Astrocyte of the cerebellum (primary cell): ENCODE results near the gene LHPP.

Experiments used
- DNase-seq: peaks from one replicate; pipeline ENCODE4 v3.0.0-alpha.2; 2011; ENCODE audit warnings: low read depth
- H3K4me3 ChIP-seq: 2 replicates; pipeline ENCODE4 v1.5.1; 2011; ENCODE audit warnings: mild to moderate bottlenecking, low read depth, low read length, moderate library complexity
- in situ Hi-C: cut with HindIII; loops from 2 replicates; pipeline ENCODE4 v1.10.0; 2017; ENCODE audit warnings: low sequenced_read_pairs
- TF ChIP-seq, protein P1 (sequence below): IDR thresholded peaks from 2 replicates; pipeline ENCODE4 v1.5.1; 2012; ENCODE audit warnings: low read length, low read depth, moderate library complexity, mild to moderate bottlenecking; ENCODE audit errors: missing control alignments

The LHPP gene

DNA sequence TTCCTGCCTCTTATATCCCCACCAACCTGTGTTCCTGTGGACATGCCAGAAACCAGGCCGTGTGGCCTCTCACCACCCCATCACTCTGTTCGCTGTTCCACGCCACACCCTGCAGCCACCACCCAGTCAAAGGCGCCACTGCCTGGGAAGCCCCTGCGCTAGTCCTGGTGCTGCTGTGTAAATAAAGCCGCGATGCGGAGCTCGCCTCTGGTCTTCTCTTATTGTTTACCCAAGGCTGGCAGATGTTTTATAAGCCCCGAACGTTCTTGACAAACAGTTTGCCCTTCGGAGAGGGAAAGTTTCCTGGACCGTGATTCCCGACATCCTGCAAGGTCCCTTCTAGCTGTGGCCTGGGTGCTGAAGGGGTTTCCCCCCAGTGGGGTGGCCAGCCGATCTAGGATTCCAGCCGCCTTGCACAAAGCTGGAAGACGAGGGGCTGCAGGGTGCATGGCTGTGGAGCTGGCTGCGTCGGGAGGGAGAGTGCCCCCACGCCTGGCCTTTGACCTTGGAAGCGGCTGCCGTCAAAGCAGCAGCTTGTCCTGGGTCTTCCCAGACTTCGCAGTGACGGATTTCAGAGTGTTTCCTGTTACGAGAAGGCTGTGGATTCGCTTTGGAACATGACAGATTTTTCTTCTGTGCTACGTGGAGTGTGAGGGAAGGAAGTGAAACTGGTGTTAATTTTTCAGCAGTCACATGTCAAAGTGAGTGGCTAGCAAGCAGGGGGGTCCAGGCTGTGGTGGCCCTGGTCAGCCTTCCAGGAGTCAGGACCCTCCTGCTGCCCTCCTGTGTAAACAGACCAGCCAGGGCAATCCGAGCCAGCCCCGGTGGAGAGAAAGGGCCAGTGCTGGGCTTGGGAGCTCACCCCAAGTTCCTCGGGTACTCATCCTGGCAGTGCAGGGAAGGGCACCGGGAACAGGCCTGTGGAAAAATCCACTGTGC is 61.6 kb downstream of the LHPP start:
- in situ Hi-C loops: no loop called here
- TF ChIP-seq, protein P1, sequence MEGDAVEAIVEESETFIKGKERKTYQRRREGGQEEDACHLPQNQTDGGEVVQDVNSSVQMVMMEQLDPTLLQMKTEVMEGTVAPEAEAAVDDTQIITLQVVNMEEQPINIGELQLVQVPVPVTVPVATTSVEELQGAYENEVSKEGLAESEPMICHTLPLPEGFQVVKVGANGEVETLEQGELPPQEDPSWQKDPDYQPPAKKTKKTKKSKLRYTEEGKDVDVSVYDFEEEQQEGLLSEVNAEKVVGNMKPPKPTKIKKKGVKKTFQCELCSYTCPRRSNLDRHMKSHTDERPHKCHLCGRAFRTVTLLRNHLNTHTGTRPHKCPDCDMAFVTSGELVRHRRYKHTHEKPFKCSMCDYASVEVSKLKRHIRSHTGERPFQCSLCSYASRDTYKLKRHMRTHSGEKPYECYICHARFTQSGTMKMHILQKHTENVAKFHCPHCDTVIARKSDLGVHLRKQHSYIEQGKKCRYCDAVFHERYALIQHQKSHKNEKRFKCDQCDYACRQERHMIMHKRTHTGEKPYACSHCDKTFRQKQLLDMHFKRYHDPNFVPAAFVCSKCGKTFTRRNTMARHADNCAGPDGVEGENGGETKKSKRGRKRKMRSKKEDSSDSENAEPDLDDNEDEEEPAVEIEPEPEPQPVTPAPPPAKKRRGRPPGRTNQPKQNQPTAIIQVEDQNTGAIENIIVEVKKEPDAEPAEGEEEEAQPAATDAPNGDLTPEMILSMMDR: no peak
- DNase-seq: no peak
- no peak overlapping the region for H3K4me3 ChIP-seq

DNA sequence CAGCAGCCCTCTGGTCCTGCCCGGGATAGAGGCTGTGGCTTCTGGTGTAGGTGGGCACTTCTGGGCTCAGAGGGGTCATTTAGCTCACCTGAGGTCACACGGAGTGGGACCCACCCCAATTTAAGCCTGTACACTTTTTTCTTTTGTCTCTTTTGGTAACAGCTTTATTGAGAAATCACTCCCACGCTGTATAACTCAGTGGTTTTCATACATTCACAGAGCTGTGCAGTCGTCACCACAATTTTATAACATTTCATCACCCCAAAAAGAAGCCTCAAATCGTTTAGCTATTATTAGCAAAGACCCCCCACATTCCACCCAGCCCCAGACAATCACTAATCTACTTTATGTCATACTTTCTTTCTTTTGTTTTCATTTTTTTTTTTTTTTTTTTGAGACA is 62.3 kb downstream of the LHPP start:
- in situ Hi-C loops: no loop called here
- TF ChIP-seq, protein P1: no peak
- no peak for DNase-seq
- no peak overlapping the region for H3K4me3 ChIP-seq

DNA sequence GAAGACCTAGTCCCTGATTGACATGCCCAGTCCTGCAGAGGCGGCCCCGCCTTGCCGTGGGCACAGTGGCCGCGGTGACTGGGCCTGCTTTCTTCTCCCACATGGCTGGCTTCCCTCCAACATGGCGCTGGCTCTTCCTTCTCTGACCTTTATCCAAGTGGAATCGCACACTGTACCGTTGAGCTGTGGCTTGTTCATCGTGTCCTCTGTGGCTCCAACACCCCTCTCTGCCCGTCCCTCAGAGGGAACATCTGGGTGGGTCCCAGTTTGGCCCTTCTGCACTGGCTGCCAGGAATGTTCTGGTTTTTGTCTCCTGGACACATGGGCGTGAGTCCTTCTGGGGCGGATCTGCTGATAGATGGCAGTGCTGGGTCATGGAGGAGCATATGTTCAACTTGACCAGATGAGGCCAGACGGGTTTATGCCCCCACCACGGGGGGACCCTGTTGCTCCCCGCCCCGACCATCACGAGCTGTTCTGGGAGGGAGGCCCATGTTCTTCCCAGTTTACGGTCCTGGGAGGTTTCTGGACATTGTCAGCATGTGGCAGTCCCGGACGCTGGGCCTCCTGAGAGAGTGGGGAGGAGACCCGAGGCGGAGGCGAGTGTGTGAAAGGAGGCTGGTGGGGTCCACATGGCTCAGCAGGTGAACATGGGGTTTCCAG is 63.5 kb downstream of the LHPP start:
- in situ Hi-C loops: no loop called here
- DNase-seq: no peak
- H3K4me3 ChIP-seq: no peak overlapping the region
- TF ChIP-seq, protein P1: no peak

DNA sequence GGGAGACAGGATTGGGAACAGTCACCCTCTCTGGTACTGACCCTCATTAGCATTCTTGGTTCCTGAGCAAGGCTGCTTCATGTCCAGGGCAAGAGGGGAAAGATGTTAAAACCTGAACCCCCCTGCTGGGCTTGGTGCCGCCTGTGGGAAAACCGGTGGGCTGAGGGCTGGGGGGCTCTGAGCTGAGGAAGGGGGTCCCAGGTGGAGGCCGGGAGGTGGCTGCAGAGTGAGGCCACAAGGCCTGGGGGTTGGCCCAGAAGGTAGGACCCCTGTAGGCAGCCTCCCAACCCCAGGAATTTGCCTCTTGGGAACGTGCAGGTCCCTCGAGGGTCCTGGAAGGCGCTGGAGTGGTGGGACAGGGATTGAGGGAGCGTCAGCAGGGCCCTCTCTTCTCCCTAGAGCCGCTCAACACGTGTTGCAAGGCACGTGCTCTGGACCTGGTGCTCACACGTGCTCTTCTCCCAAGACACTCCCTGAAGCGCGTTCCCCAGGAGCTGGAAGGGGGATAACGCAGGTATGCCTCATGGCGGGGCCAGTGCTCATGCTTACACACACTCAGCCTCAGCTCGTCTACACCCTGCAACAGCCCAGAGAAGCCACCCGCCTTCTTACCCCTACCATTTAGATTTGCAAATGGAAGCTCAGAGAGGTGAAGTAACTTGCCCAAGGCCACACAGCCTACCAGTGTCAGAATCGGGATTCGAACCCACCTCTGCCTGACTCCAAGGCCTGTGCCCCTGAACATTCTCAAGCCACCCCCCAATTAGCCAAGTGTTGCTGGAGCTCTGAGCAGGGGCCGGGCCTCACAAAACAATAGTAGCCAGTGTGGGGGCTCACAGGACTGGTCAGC is 64.4 kb downstream of the LHPP start:
- H3K4me3 ChIP-seq: no peak overlapping the region
- TF ChIP-seq, protein P1: no peak
- in situ Hi-C loops: no loop called here
- no peak for DNase-seq

DNA sequence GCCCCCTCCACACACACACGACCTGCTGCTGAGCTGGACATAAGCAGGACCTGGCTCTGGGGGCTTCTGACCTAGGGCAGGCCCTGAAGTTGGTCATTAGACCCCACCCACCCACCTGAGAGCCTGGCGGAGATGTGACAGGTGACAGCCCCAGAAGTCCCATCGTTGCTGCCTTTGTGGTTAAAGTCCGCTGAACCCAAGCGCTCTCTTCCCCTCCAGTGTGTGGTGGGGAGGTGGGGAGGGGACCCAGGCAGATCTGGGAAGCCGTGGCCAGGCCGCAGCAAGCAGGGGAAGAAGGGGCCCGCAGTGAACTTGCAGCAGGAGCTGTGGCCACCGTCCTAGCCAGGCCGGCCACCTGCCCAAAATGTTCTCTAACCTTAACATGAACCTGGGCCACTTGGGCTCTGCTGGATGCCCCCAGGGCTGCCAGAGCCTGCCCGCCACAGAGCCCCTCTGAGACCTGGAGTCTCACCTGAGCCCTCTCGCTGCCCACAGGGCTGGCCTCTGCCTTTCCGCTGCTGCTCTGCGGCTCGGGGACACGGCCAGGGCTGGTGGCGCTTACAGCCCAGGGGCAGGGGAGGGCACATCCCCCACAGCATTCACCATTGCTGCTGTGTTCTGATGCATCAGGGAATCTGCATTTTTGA is 65.1 kb downstream of the LHPP start:
- in situ Hi-C loops: no loop called here
- DNase-seq: no peak
- TF ChIP-seq, protein P1: no peak
- no peak overlapping the region for H3K4me3 ChIP-seq
